ENCODE data around the gene RGS13. TPM values are rescaled to one million over a fixed set of nuclear protein-coding genes. Genes with fewer than 3 reads are reported as not detected.

Gene RGS13
- total RNA-seq, 1 donor from 2014 or later: 0.60 TPM

- CTCF ChIA-PET: no interaction called here
- H3K36me3 Mint-ChIP-seq (ENCODE audit: low read depth): no peaks in the 10 kb centered on the region
- H3K4me1 Mint-ChIP-seq: peaks cover 7% of the 10 kb centered on the region
- intact Hi-C loops (cut with micrococcal nuclease): no loop called here
- no peaks in the 10 kb centered on the region for H3K9me3 Mint-ChIP-seq
- ATAC-seq (ENCODE audit: low read depth) (no peak), DNase-seq (no peak)
- POLR2A ChIA-PET: no interaction called here
- TF ChIP-seq CTCF (IDR thresholded peaks at IDR 0.05): no peak
- H3K4me3 Mint-ChIP-seq: no peak overlapping the region
- H3K27me3 Mint-ChIP-seq: peaks cover 58% of the 10 kb centered on the region
- H3K27ac Mint-ChIP-seq: no peak overlapping the region
Observed at GRCh38 chr1:192635041-192635440, 906 bp upstream of the RGS13 start.

DNA sequence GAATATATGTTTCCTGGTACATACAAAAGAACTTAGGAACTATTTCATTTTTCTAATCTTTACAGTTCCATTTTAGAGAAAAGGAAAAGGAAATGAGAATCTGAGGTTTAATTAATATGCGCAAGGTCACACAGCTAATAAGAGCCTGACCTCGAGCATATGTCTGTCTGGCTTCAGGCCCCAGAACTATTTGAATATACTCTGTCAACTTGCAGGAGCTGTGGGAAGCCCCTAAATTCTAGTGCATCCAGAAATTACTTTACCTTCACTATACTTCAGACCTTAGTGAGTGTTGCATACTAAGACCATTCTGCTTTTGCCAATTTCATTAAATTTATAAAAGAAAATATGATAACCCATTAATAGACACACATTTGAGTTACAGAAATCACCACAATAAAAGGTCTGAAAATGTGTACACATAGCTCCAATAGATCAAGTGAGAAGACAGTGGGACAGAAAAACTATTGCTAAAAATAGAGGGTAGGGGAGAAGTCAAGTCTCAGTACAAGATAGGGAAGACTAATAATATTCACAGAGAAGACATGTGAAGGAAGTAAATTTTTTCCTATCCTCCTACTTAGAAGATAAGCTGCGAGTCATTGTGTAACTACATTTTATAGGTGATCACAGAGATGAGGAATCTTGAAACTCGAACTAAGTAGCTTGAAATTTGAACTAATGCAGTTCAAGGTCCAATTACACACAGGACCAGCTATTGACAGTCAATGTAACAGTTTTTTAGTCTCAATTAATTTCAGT, 3.8 kb downstream of the RGS13 start:
- no peak for DNase-seq
- intact Hi-C loops (cut with micrococcal nuclease): loop anchor here (1.0 kb wide), 1 partner anchor 9 kb away; no protein-coding TSS in a partner anchor

DNA sequence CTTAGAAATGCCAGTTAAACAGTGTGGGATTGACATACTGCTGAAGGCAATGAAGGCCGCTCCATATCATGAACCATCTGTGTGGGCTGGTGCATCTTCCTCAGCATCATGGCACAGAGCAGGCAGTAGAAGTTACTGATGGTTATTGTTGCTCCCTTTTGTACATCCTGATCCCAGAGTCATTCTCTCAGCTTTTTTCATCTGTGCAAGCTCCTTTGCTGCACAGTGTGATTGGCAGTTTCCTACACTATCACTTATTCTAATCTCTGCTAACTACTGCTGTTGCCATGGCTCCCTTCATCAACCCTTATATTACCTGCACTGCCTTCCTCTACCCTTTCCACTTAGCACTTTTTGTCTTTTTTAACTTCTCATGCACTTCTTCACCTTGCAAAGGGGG, 16.2 kb downstream of the RGS13 start:
- no peaks in the 10 kb centered on the region for H3K9me3 Mint-ChIP-seq
- POLR2A ChIA-PET: no interaction called here
- TF ChIP-seq CTCF (IDR thresholded peaks at IDR 0.05): no peak
- H3K4me1 Mint-ChIP-seq: no peaks in the 10 kb centered on the region
- no peak overlapping the region for H3K27ac Mint-ChIP-seq
- DNase-seq: no peak
- intact Hi-C loops (cut with micrococcal nuclease): no loop called here
- ATAC-seq (ENCODE audit: low read depth): no peak
- H3K36me3 Mint-ChIP-seq (ENCODE audit: low read depth): no peaks in the 10 kb centered on the region
- peaks cover 5% of the 10 kb centered on the region for H3K27me3 Mint-ChIP-seq
- no peak overlapping the region for H3K4me3 Mint-ChIP-seq
- CTCF ChIA-PET: no interaction called here

More for the DNA sequence above, 3.8 kb downstream of the RGS13 start:
- no peaks in the 10 kb centered on the region for H3K36me3 Mint-ChIP-seq (ENCODE audit: low read depth)
- H3K4me3 Mint-ChIP-seq: no peak overlapping the region
- peak; percentile 84 for ATAC-seq (ENCODE audit: low read depth)
- TF ChIP-seq CTCF (IDR thresholded peaks at IDR 0.05): no peak
- H3K27me3 Mint-ChIP-seq: peaks cover 23% of the 10 kb centered on the region
- peak overlapping the region; percentile 13 for H3K27ac Mint-ChIP-seq
- peaks cover 7% of the 10 kb centered on the region for H3K4me1 Mint-ChIP-seq
- no peaks in the 10 kb centered on the region for H3K9me3 Mint-ChIP-seq
- CTCF ChIA-PET: no interaction called here
- POLR2A ChIA-PET: no interaction called here

DNA sequence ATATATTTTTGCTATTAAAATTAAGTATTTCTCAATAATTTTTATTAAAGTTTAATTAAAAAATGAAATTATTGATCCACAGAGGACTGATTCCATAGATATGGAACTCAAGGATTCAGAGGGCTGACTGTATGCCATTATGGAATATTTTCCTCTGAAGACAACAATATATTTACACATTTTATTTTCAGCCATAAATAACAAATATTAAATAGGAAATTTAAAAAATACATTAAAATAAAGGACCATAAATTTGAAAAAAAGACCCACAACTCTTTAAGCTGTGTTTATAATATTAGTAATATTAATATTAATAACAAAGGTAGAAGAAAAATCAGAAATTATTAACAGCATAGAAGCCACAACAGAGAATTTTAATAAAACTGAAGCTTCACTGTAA, 18.2 kb downstream of the RGS13 start:
- intact Hi-C loops (cut with micrococcal nuclease): no loop called here
- H3K4me1 Mint-ChIP-seq: no peaks in the 10 kb centered on the region
- no peaks in the 10 kb centered on the region for H3K36me3 Mint-ChIP-seq (ENCODE audit: low read depth)
- no peak overlapping the region for H3K27ac Mint-ChIP-seq
- ATAC-seq (ENCODE audit: low read depth) (no peak), DNase-seq (no peak)
- no peak for TF ChIP-seq CTCF (IDR thresholded peaks at IDR 0.05)
- CTCF ChIA-PET: no interaction called here
- H3K27me3 Mint-ChIP-seq: no peaks in the 10 kb centered on the region
- POLR2A ChIA-PET: no interaction called here
- no peaks in the 10 kb centered on the region for H3K9me3 Mint-ChIP-seq
- no peak overlapping the region for H3K4me3 Mint-ChIP-seq

DNA sequence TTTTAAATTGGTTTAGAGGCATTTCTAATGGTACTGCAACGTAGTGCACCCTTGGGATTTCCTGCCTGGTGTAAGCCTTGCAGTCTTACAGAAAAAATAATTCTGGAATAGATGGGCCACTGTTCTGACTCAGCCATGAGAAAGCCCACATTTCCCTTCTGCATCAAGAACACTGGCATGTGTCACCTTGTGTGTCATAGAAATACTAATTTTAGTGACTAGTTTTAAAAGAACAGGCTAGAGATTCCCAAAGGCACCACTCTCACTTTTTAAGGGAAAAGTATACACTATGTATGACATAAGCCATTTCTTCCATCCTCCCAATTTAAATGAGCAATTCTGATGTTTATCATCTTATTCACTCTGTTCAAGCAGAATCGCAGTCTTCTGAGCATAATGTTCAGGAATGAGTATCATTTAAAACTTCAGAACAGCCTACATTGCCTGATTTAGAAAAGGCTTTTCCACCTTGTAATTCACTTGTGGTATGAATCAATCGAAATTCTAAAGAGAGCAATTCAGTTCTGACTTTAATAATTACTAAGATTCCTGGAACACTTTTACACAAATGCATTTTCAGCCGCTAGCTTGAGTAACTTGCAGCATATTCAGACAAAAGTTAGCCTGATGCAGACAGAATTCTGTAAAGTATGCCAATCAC, 18.8 kb downstream of the RGS13 start:
- H3K9me3 Mint-ChIP-seq: no peaks in the 10 kb centered on the region
- TF ChIP-seq CTCF (IDR thresholded peaks at IDR 0.05): no peak
- H3K27me3 Mint-ChIP-seq: no peaks in the 10 kb centered on the region
- no peak overlapping the region for H3K4me3 Mint-ChIP-seq
- ChIA-PET POLR2A (no interaction called here), CTCF (no interaction called here)
- ATAC-seq (ENCODE audit: low read depth): no peak
- DNase-seq: no peak
- no peak overlapping the region for H3K27ac Mint-ChIP-seq
- no peaks in the 10 kb centered on the region for H3K36me3 Mint-ChIP-seq (ENCODE audit: low read depth)
- H3K4me1 Mint-ChIP-seq: no peaks in the 10 kb centered on the region
- intact Hi-C loops (cut with micrococcal nuclease): no loop called here

Data from activated B cell treated with CpG ODN at 0.5 μM for 24 hours (primary cell).